Measurements from ENCODE around the gene AKAP11.

The AKAP11 gene

DNA sequence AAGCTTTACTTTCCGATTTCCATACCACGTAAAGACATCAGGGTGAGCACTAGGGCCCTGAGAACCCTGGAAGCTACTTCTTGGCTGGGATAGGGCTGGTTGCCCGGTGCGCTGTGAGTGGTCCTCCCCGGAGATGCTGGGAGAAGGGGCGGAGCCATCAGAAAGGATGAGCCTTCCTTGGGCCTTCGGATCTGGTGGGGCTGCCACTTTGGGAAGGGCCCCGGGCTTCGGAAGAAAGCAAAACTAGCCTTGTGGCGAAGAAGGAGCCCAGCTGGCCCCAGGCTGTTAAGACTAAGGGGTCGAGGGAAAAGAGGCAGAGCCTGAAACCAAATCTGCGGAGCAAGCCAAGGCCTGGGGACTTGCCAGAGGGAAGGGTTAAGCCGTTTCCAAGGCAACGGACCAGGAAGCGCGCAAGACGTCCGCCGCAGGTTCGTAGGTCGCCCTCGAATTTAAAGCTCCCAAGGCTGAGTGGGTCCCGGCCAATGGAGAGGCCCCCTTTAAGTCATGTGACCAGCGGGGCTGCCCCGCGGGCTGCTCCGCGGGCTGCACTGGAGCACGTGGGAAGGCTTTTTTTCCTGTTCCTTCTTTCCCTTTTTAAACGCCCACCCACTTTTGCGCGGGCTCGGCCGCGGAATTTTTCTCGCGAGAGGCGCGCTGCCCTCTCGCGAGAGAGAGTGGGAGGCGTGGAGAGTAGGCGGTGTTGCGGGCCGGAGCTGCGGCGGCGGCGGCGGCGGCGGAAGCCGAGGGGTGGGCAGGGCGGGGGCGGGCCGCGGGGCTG lies 426 bp upstream of the AKAP11 start:
- TF ChIP-seq, protein P1, sequence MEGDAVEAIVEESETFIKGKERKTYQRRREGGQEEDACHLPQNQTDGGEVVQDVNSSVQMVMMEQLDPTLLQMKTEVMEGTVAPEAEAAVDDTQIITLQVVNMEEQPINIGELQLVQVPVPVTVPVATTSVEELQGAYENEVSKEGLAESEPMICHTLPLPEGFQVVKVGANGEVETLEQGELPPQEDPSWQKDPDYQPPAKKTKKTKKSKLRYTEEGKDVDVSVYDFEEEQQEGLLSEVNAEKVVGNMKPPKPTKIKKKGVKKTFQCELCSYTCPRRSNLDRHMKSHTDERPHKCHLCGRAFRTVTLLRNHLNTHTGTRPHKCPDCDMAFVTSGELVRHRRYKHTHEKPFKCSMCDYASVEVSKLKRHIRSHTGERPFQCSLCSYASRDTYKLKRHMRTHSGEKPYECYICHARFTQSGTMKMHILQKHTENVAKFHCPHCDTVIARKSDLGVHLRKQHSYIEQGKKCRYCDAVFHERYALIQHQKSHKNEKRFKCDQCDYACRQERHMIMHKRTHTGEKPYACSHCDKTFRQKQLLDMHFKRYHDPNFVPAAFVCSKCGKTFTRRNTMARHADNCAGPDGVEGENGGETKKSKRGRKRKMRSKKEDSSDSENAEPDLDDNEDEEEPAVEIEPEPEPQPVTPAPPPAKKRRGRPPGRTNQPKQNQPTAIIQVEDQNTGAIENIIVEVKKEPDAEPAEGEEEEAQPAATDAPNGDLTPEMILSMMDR (IDR thresholded peaks at IDR 0.05; ENCODE audit: low read depth, low read length), result no peak
- in situ Hi-C loops (cut with HindIII; ENCODE audit: low sequenced_read_pairs), result no loop called here

DNA sequence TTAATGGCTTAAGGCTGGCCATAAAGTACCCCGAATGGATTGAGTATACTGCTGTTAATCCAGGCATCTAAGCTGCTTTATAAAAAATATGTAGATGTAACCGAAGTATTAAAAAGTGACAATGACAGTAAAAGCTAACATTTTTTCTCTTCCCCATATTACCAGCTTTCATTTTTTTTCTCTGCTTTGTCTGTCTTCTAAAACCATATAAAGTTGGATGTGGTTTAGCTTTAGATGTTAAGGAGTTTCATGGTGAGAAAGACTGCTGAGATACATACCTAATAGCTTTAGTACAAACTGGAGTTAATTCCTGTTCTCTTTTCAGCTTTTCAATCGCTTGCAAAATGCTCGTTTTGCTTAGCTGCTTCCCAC lies 838 bp downstream of the AKAP11 start:
- DNase-seq (ENCODE audit: low read depth, low spot score), result peak; percentile 36
- peak overlapping the region; percentile 83 for H3K4me3 ChIP-seq (ENCODE audit: low read depth, low read length)
- TF ChIP-seq, protein P1 (IDR thresholded peaks at IDR 0.05; ENCODE audit: low read depth, low read length), result no peak
- in situ Hi-C loops (cut with HindIII; ENCODE audit: low sequenced_read_pairs), result no loop called here

More for the DNA sequence above, 426 bp upstream of the AKAP11 start:
- peak; percentile 100 for DNase-seq (ENCODE audit: low read depth, low spot score)
- peak overlapping the region; percentile 83 for H3K4me3 ChIP-seq (ENCODE audit: low read depth, low read length)

DNA sequence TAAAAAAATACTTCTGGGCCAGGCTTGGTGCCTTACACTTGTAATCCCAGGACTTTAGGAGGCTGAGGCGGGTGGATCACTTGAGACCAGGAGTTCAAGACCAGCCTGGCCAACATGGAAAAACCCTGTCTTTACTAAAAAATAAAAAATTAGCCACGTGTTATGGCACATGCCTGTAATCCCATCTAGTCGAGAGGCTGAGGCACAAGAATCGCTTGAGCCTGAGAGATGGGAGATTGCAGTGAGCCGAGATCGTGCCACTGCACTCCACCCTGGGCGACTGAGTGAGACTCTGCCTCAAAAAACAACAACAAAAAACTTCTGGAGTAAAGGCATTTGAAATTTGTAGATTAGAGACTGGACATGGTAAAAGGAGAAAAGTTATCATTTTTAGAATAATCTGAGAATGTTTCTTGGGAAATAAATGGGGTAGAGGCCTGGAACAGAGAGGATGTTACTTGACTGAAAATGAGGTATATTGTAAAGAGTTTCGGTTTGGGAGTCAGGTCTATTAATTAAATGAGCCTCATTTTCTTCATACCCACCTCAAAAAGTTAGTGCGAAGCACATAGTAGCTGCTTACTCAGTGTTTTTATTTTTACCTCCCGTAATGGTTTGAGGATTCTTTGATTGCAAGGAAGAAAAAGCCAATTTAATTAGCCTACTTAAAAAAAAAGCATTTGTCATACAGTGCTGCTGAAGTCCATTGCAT lies 2.6 kb downstream of the AKAP11 start:
- in situ Hi-C loops (cut with HindIII; ENCODE audit: low sequenced_read_pairs), result no loop called here
- TF ChIP-seq, protein P1 (IDR thresholded peaks at IDR 0.05; ENCODE audit: low read depth, low read length), result no peak
- H3K4me3 ChIP-seq (ENCODE audit: low read depth, low read length), result no peak overlapping the region
- no peak for DNase-seq (ENCODE audit: low read depth, low spot score)

DNA sequence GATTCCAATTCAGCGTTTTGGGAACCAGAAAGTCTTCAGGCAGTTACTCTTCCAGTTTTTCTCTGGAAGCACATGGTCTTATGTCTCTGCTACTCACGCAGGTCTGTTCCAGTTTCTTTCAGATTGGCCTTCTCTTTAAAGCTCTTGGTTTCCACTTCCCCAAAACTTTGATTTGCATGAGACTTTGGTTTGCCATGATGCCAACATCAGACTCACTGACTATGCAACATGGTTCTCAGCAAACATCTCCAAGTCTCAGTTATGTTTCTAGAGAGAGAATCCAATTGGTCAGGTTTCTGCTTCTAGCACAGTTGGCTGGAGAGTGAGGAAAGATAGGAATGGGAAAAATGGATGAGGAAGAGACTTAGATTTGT lies 3.1 kb downstream of the AKAP11 start:
- no peak for DNase-seq (ENCODE audit: low read depth, low spot score)
- TF ChIP-seq, protein P1 (IDR thresholded peaks at IDR 0.05; ENCODE audit: low read depth, low read length), result no peak
- in situ Hi-C loops (cut with HindIII; ENCODE audit: low sequenced_read_pairs), result no loop called here
- no peak overlapping the region for H3K4me3 ChIP-seq (ENCODE audit: low read depth, low read length)

DNA sequence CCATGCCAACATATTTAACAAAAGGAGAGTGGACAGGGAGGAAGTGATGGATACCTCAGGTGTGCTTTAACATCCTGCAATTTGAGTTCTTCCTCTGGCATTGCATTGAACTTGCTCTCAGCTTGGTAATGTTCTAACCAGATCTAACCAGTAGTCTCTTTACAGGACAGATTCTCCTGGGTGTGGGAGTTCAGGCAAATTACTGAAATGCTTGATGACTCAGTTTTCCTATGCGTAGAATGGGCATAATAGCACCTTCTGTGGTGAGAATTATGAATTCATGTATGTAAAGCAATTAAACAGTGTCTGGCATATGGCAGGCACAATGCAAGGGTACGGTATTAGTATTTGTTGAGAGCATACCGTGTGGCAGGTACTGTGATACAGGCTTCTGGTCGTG lies 3.6 kb downstream of the AKAP11 start:
- H3K4me3 ChIP-seq (ENCODE audit: low read depth, low read length), result no peak overlapping the region
- TF ChIP-seq, protein P1 (IDR thresholded peaks at IDR 0.05; ENCODE audit: low read depth, low read length), result no peak
- no peak for DNase-seq (ENCODE audit: low read depth, low spot score)
- in situ Hi-C loops (cut with HindIII; ENCODE audit: low sequenced_read_pairs), result no loop called here

DNA sequence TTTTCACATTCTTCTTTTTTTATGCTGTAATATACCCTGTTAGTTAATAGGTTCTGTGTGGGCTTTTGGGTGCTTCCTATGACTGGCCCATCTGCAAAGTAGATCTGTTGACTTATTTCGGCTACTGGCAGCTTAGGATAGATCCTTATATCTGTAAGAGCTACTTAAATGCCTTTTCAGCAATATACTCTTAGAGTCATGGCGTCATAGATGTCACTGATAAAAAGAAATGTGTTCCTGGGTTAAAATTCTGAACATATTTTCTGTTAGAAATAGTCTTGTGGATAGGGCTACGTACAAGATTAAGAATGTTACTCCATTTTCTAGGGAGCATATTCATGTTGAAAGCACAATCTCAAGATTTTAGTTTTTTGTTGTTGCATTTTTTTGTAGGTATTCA lies 4.7 kb downstream of the AKAP11 start:
- in situ Hi-C loops (cut with HindIII; ENCODE audit: low sequenced_read_pairs), result no loop called here
- DNase-seq (ENCODE audit: low read depth, low spot score), result no peak
- H3K4me3 ChIP-seq (ENCODE audit: low read depth, low read length), result no peak overlapping the region
- TF ChIP-seq, protein P1 (IDR thresholded peaks at IDR 0.05; ENCODE audit: low read depth, low read length), result no peak

Data from astrocyte of the spinal cord (primary cell).